DOHH2 (cell line): ENCODE results near the gene ZRANB3.
"Not testable (repeated sequence)": the region's sequence is repeated elsewhere in the genome, so short reads cannot be mapped to it uniquely, and the experiment has no call there.

Experiments
- H3F3A ChIP-seq: fragments of 200-600 bp; sonication (generic), shearing (Covaris generic); 2 replicates; pipeline ENCODE4 v1.6.0; 2016; ENCODE audit warnings: antibody characterized with exemption, mild to moderate bottlenecking; ENCODE audit not compliant: control insufficient read depth, insufficient read depth
- H3K27ac ChIP-seq: fragments of 200-600 bp; sonication (generic); 2 replicates; pipeline ENCODE4 v1.5.1; 2014; ENCODE audit warnings: low read depth, mild to moderate bottlenecking, low read length, moderate library complexity
- H3K27me3 ChIP-seq: fragments of 200-600 bp; sonication (generic); 2 replicates; pipeline ENCODE4 v1.6.1; 2014; ENCODE audit warnings: mild to moderate bottlenecking, low read length, mixed read lengths; ENCODE audit not compliant: control insufficient read depth
- H3K36me3 ChIP-seq: fragments of 200-600 bp; sonication (generic); 2 replicates; pipeline ENCODE4 v1.6.1; 2014; ENCODE audit warnings: mild to moderate bottlenecking, low read length, moderate library complexity, mixed read lengths; ENCODE audit not compliant: control insufficient read depth
- H3K4me1 ChIP-seq: fragments of 200-600 bp; sonication (generic); 2 replicates; pipeline ENCODE4 v1.6.1; 2014; ENCODE audit warnings: mild to moderate bottlenecking, low read length, mixed read lengths; ENCODE audit not compliant: control insufficient read depth
- H3K4me2 ChIP-seq: fragments of 200-600 bp; sonication (generic); 2 replicates; pipeline ENCODE4 v1.6.0; 2014; ENCODE audit warnings: mild to moderate bottlenecking, low read length, moderate library complexity
- H3K4me3 ChIP-seq: fragments of 200-600 bp; sonication (generic); 2 replicates; pipeline ENCODE4 v1.5.1; 2014; ENCODE audit warnings: mild to moderate bottlenecking, low read length, mixed read lengths
- H3K79me2 ChIP-seq: fragments of 200-600 bp; sonication (generic); 2 replicates; pipeline ENCODE4 v1.6.1; 2014; ENCODE audit warnings: mild to moderate bottlenecking, low read length, mixed read lengths; ENCODE audit not compliant: control insufficient read depth
- H3K9me2 ChIP-seq: fragments of 200-600 bp; sonication (generic); replicated peaks from 2 replicates; pipeline ENCODE4 v1.6.1; 2014; ENCODE audit warnings: mild to moderate bottlenecking, low read length, mixed read lengths; ENCODE audit not compliant: control insufficient read depth
- H3K9me3 ChIP-seq: fragments of 200-600 bp; sonication (generic); 2 replicates; pipeline ENCODE4 v1.6.1; 2014; ENCODE audit warnings: antibody characterized with exemption, low read length, mixed read lengths; ENCODE audit not compliant: control insufficient read depth, insufficient read depth
- H4K20me1 ChIP-seq: fragments of 200-600 bp; sonication (generic); 2 replicates; pipeline ENCODE4 v1.6.0; 2014; ENCODE audit warnings: low read depth, mild to moderate bottlenecking, antibody characterized with exemption, low read length, moderate library complexity; ENCODE audit not compliant: control insufficient read depth, insufficient read depth
- CTCF ChIP-seq: fragments of 200-600 bp; sonication (generic); IDR thresholded peaks from one replicate; pipeline ENCODE4 v1.5.1; 2014; ENCODE audit warnings: antibody characterized with exemption, mild to moderate bottlenecking, low read depth, low read length; ENCODE audit not compliant: poor library complexity, severe bottlenecking
- EZH2phosphoT487 ChIP-seq: fragments of 200-600 bp; sonication (generic); IDR thresholded peaks from 2 replicates; pipeline ENCODE4 v1.6.1; 2017; ENCODE audit warnings: borderline replicate concordance, mild to moderate bottlenecking, antibody characterized with exemption, low read length, moderate library complexity, mixed read lengths

The ZRANB3 gene

GRCh38 chr2:135373702-135374101, 157.3 kb downstream of the ZRANB3 start:
- H3K27me3 ChIP-seq: no peaks in the 10 kb centered on the region
- H3K36me3 ChIP-seq: no peaks in the 10 kb centered on the region
- no peaks in the 10 kb centered on the region for H3K9me2 ChIP-seq
- no peaks in the 10 kb centered on the region for H4K20me1 ChIP-seq
- H3K79me2 ChIP-seq: no peaks in the 10 kb centered on the region
- TF ChIP-seq EZH2phosphoT487 (no peak), CTCF (no peak)
- H3F3A ChIP-seq: no peaks in the 10 kb centered on the region
- no peaks in the 10 kb centered on the region for H3K9me3 ChIP-seq
- H3K4me1 ChIP-seq: no peaks in the 10 kb centered on the region
- no peak overlapping the region for H3K27ac ChIP-seq
- no peak overlapping the region for H3K4me2 ChIP-seq
- H3K4me3 ChIP-seq: no peak overlapping the region

GRCh38 chr2:135349941-135350340, 181.1 kb downstream of the ZRANB3 start:
- Histone ChIP-seq H3K9me3 (peaks cover 19% of the 10 kb centered on the region), H3K4me1 (0 out of 2 replicates have a peak, but pooled peaks cover 3% of the 10 kb centered on the region), H3K9me2 (no peaks in the 10 kb centered on the region), H3K79me2 (no peaks in the 10 kb centered on the region), H3K4me3 (no peak overlapping the region), H3K36me3 (peaks cover 23% of the 10 kb centered on the region), H3K4me2 (no peak overlapping the region), H3K27me3 (no peaks in the 10 kb centered on the region), H3K27ac (no peak overlapping the region), H4K20me1 (no peaks in the 10 kb centered on the region), H3F3A (0 out of 2 replicates have a peak, but pooled peaks cover 3% of the 10 kb centered on the region)
- TF ChIP-seq CTCF (no peak), EZH2phosphoT487 (no peak)

- H3K4me1 ChIP-seq, H3K4me2 ChIP-seq, H3K9me2 ChIP-seq, H3K79me2 ChIP-seq, H4K20me1 ChIP-seq, H3F3A ChIP-seq, H3K27me3 ChIP-seq, H3K27ac ChIP-seq, H3K4me3 ChIP-seq: not testable (repeated sequence)
- H3K36me3 ChIP-seq: peaks cover 23% of the 10 kb centered on the region
- peaks cover 19% of the 10 kb centered on the region for H3K9me3 ChIP-seq
These were observed 182.8 kb downstream of the ZRANB3 start for GRCh38 chr2:135348096-135348704.

GRCh38 chr2:135337071-135337470, 193.9 kb downstream of the ZRANB3 start:
- H3K9me2 ChIP-seq: no peaks in the 10 kb centered on the region
- H4K20me1 ChIP-seq: no peaks in the 10 kb centered on the region
- no peak overlapping the region for H3K4me3 ChIP-seq
- H3K27ac ChIP-seq: no peak overlapping the region
- H3K4me1 ChIP-seq: 0 out of 2 replicates have a peak, but pooled peaks cover 3% of the 10 kb centered on the region
- H3F3A ChIP-seq: no peaks in the 10 kb centered on the region
- no peaks in the 10 kb centered on the region for H3K36me3 ChIP-seq
- H3K9me3 ChIP-seq: no peaks in the 10 kb centered on the region
- H3K79me2 ChIP-seq: no peaks in the 10 kb centered on the region
- no peak overlapping the region for H3K4me2 ChIP-seq
- TF ChIP-seq EZH2phosphoT487: no peak
- TF ChIP-seq CTCF: no peak
- H3K27me3 ChIP-seq: no peaks in the 10 kb centered on the region
